ENCODE data around the gene USP6.

- TF ChIP-seq CTCF (conservative IDR thresholded peaks at IDR 0.05) = no peak
- TF ChIP-seq EZH2 (IDR thresholded peaks at IDR 0.05; ENCODE audit: low read depth) = no peak
Observed at GRCh38 chr17:5164436-5164835, 48.6 kb downstream of the USP6 start.
